ENCODE results near the gene MED12L. TPM values are rescaled to one million over a fixed set of nuclear protein-coding genes. Genes with fewer than 3 reads are reported as not detected.

The MED12L gene
- total and polyA plus RNA-seq, 10 of the 15 experiments (the other 5 are each of a cell fraction or from before 2014, with no cell fraction given) = 0.01 to 0.06 (median 0.03) TPM; not detected in 2

- TF ChIP-seq PBX3 (IDR thresholded peaks at IDR 0.05; ENCODE audit: insufficient replicate concordance, low read depth, low read length) (no peak), NFXL1 (IDR thresholded peaks at IDR 0.05; ENCODE audit: borderline replicate concordance) (no peak), RUNX3 (IDR thresholded peaks at IDR 0.05; ENCODE audit: low read length) (no peak), HSF1 (IDR thresholded peaks at IDR 0.05; ENCODE audit: low read depth, low read length) (no peak), BCL3 (IDR thresholded peaks at IDR 0.05; ENCODE audit: borderline replicate concordance, insufficient read depth, low read depth, low read length, poor library complexity, severe bottlenecking) (no peak), SPI1 (IDR thresholded peaks at IDR 0.05; ENCODE audit: borderline replicate concordance, insufficient read depth, low read depth, low read length) (no peak), KAT2A (conservative IDR thresholded peaks at IDR 0.05; ENCODE audit: control insufficient read depth, low read depth, low read length) (no peak), ZNF207 (IDR thresholded peaks at IDR 0.05; ENCODE audit: borderline replicate concordance) (no peak)
Measured at GRCh38 chr3:151303751-151304150, 218.3 kb downstream of the MED12L start (continued).

Data from GM12878 (cell line).